ENCODE measurements around the gene HTR7.

The HTR7 gene

DNA sequence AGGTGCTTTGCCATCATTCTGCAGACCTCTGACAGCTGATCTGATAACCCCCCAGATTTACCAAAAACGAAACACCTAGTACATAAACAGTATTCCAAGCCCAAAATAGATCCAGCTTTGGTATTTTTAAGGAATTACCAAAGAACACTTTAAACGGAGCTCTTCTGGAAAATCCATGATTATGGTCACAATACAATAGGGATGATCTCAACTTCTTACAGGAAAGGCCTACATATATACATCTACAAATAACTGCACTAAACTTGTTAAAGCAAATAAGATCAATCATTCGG is 69.7 kb downstream of the HTR7 start:
- H3K27me3 ChIP-seq (replicated peaks; ENCODE audit: control insufficient read depth, insufficient read depth, low read length), result no peaks in the 10 kb centered on the region; the same call in 1 of the 2 replicates
- no peaks in the 10 kb centered on the region for H3K36me3 ChIP-seq (ENCODE audit: control insufficient read depth, insufficient read depth, low read length)
- no peak overlapping the region for H3K4me3 ChIP-seq (replicated peaks; ENCODE audit: low read depth, low read length)
- no peak for DNase-seq (ENCODE audit: extremely low read depth, insufficient read length)
- TF ChIP-seq, protein P1, sequence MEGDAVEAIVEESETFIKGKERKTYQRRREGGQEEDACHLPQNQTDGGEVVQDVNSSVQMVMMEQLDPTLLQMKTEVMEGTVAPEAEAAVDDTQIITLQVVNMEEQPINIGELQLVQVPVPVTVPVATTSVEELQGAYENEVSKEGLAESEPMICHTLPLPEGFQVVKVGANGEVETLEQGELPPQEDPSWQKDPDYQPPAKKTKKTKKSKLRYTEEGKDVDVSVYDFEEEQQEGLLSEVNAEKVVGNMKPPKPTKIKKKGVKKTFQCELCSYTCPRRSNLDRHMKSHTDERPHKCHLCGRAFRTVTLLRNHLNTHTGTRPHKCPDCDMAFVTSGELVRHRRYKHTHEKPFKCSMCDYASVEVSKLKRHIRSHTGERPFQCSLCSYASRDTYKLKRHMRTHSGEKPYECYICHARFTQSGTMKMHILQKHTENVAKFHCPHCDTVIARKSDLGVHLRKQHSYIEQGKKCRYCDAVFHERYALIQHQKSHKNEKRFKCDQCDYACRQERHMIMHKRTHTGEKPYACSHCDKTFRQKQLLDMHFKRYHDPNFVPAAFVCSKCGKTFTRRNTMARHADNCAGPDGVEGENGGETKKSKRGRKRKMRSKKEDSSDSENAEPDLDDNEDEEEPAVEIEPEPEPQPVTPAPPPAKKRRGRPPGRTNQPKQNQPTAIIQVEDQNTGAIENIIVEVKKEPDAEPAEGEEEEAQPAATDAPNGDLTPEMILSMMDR (IDR thresholded peaks at IDR 0.05; ENCODE audit: insufficient read depth, low read length, poor library complexity, severe bottlenecking), result no peak

DNA sequence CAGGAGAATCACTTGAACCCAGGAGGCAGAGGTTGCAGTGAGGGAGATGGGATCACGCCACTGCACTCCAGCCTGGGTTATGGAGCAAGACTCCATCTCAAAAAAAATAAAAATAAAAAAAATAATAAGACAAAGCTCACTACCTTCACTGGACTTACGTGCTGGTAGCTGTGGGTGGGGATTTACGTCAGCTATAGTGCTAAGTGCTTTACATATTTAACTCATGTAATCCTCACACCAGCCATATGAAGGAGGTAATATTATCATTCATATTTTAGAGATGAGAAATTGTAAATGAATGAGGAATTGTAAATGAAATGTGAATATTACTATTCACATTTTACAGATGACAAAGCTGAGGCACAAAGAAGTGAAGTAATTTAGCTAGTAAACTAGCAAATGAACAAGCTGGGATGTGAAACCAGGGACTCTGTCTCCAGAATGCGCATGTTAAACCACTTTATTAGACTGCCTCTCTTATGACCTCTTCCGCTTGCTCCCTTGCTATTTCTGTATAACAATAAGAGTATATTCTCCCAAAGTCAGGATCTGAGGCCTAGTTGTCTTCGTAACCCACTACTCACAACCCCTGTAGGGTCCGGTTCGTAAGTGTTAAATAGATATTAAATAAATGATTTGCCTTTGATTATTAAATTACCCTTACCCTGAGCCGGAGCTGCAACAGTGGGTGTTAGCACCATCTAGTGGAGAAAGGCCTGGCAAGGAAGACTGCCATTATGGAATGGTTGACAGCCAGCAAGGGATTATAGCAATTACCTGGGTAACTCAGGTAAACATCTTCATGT is 70.2 kb downstream of the HTR7 start:
- DNase-seq (ENCODE audit: extremely low read depth, insufficient read length), result no peak
- TF ChIP-seq, protein P1 (IDR thresholded peaks at IDR 0.05; ENCODE audit: insufficient read depth, low read length, poor library complexity, severe bottlenecking), result peak; percentile 82
- H3K4me3 ChIP-seq (replicated peaks; ENCODE audit: low read depth, low read length), result no peak overlapping the region

DNA sequence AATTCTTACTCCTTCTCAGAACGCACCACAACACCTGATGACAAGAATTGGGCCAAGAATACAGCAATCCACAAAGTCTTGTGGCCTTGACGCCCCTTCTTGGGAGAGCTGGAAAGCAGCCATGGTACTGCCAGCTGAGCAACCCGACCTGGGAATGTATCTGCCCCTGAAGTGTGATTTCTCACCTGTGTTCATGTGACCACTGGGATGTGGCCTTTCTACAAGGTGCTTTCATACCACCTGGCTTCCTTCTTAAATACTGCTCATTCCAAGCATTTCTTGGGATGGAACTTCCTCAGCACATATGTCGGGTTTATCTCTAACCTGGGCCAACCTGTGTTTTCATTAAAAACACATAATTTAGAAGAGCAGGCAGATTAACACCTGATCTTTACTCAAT is 72.1 kb downstream of the HTR7 start:
- TF ChIP-seq, protein P1 (IDR thresholded peaks at IDR 0.05; ENCODE audit: insufficient read depth, low read length, poor library complexity, severe bottlenecking), result no peak
- H3K36me3 ChIP-seq (ENCODE audit: control insufficient read depth, insufficient read depth, low read length), result no peaks in the 10 kb centered on the region
- no peak overlapping the region for H3K4me3 ChIP-seq (replicated peaks; ENCODE audit: low read depth, low read length)
- H3K27me3 ChIP-seq (replicated peaks; ENCODE audit: control insufficient read depth, insufficient read depth, low read length), result peaks cover 1% of the 10 kb centered on the region; the same call in 1 of the 2 replicates
- no peak for DNase-seq (ENCODE audit: extremely low read depth, insufficient read length)

More for the DNA sequence above, 70.2 kb downstream of the HTR7 start:
- Histone ChIP-seq H3K36me3 (ENCODE audit: control insufficient read depth, insufficient read depth, low read length) (no peaks in the 10 kb centered on the region), H3K27me3 (replicated peaks; ENCODE audit: control insufficient read depth, insufficient read depth, low read length) (no peaks in the 10 kb centered on the region; the same call in 1 of the 2 replicates)

DNA sequence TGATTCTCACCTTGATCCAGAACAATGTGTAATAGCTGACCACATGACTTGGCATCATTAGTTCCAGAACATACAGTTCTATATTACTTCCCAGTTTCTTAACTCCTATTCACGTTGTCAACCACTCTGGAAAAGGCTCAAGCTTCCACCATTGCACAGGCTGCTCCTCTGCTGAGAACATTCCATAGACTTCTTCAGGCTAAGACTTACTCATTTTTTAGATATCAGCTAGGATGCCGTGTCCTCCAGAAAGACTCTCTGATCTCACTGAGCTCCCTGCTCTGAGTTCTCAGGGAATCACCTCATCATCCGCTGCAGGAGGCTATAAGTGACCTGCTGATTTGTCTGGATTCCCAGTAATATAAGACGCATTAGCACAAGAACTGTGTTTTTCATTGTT is 73.1 kb downstream of the HTR7 start:
- TF ChIP-seq, protein P1 (IDR thresholded peaks at IDR 0.05; ENCODE audit: insufficient read depth, low read length, poor library complexity, severe bottlenecking), result no peak
- peaks cover 1% of the 10 kb centered on the region; the same call in 1 of the 2 replicates for H3K27me3 ChIP-seq (replicated peaks; ENCODE audit: control insufficient read depth, insufficient read depth, low read length)
- no peaks in the 10 kb centered on the region for H3K36me3 ChIP-seq (ENCODE audit: control insufficient read depth, insufficient read depth, low read length)
- H3K4me3 ChIP-seq (replicated peaks; ENCODE audit: low read depth, low read length), result no peak overlapping the region
- no peak for DNase-seq (ENCODE audit: extremely low read depth, insufficient read length)

DNA sequence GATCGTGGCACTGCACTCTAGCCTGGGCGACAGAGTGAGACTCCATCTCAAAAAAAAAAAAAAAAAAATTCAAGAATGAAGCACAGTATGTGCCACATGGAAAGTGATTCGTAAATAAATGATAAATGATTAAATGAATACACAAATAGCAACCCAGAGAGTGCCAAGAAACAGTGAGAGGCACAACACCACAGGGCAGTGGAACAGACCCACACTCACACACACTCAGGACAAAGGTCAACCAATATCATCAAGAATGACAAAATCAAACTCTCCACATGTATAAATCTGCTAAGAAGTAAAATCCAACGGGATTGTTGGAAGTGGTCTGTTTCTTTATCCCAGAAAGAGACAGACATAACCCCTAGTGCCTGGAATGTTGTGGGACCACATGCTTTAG is 77.4 kb downstream of the HTR7 start:
- DNase-seq (ENCODE audit: extremely low read depth, insufficient read length), result no peak
- H3K27me3 ChIP-seq (replicated peaks; ENCODE audit: control insufficient read depth, insufficient read depth, low read length), result peaks cover 1% of the 10 kb centered on the region
- H3K4me3 ChIP-seq (replicated peaks; ENCODE audit: low read depth, low read length), result no peak overlapping the region
- no peaks in the 10 kb centered on the region for H3K36me3 ChIP-seq (ENCODE audit: control insufficient read depth, insufficient read depth, low read length)
- TF ChIP-seq, protein P1 (IDR thresholded peaks at IDR 0.05; ENCODE audit: insufficient read depth, low read length, poor library complexity, severe bottlenecking), result no peak
